HepG2 (cell line): ENCODE data around the gene C5orf34. TPM values are rescaled to one million over a fixed set of nuclear protein-coding genes. Genes with fewer than 3 reads are reported as not detected.

ENCODE experiments used
- CBX2 ChIP-seq, 2 experiments: fragments of 200-600 bp in 1 of 2; sonication (generic); formaldehyde crosslinking in 1 of 2; IDR thresholded peaks; 2 replicates each; pipeline versions ENCODE4 v1.7.0 to v1.8.1; 2018 to 2022; ENCODE audit warnings: low read depth in 2 of 2, low read length in 1 of 2, mild to moderate bottlenecking in 1 of 2, missing genetic modification reagents in 1 of 2
- CREB3 ChIP-seq: sonication (generic); formaldehyde crosslinking; IDR thresholded peaks from 2 replicates; pipeline ENCODE4 v1.5.0; 2020; ENCODE audit warnings: missing genetic modification reagents
- MTERF4 ChIP-seq: sonication (generic); formaldehyde crosslinking; IDR thresholded peaks from 2 replicates; pipeline ENCODE4 v1.8.0; 2023; ENCODE audit warnings: mild to moderate bottlenecking, missing genetic modification reagents
- NR0B2 ChIP-seq: sonication (generic); formaldehyde crosslinking; IDR thresholded peaks from 2 replicates; pipeline ENCODE4 v1.4.0; 2020; ENCODE audit warnings: mild to moderate bottlenecking, missing genetic modification reagents
- SMAD3 ChIP-seq: sonication (generic); formaldehyde crosslinking; IDR thresholded peaks from 2 replicates; pipeline ENCODE4 v1.4.0; 2020; ENCODE audit warnings: missing genetic modification reagents
- ZNF598 ChIP-seq: sonication (generic); formaldehyde crosslinking; IDR thresholded peaks from 2 replicates; pipeline ENCODE4 v1.5.1; 2020; ENCODE audit warnings: mild to moderate bottlenecking, missing genetic modification reagents, borderline replicate concordance
- ZNF619 ChIP-seq: sonication (generic); formaldehyde crosslinking; IDR thresholded peaks from 2 replicates; pipeline ENCODE4 v1.4.0; 2020; ENCODE audit warnings: mild to moderate bottlenecking, missing genetic modification reagents
- polyA plus RNA-seq, 8 experiments: library from polyadenylated mRNA; depleted of rRNA in 3 of 8; stranded (reverse) in 7 of 8; unstranded in 1 of 8; fragments of >200 nt; fragmentation: Illumina TruSeq in 4 of 8; extraction: Trizol in 4 of 8; gene quantifications; 2 replicates each; pipeline versions ENCODE4 v1.2.1 to v1.2.3, GENCODE V29; 2011 to 2016; ENCODE audit warnings: low read depth in 4 of 8, missing spikeins in 1 of 8, mixed read lengths in 1 of 8; ENCODE audit not compliant: insufficient read depth in 1 of 8
- total RNA-seq, 5 experiments: library from RNA; depleted of rRNA; stranded (reverse); fragments of >200 nt; fragmentation: Illumina TruSeq; extraction: Trizol; gene quantifications; 2 replicates each; pipeline ENCODE4 v1.2.3, GENCODE V29; 2016; ENCODE audit warnings: low read depth in 1 of 5
- TF ChIP-seq, protein P1 (sequence below): sonication (generic); formaldehyde crosslinking; IDR thresholded peaks from 2 replicates; pipeline ENCODE4 v1.4.0; 2020; ENCODE audit warnings: missing genetic modification reagents
- TF ChIP-seq, protein P2 (sequence below): sonication (generic); formaldehyde crosslinking; IDR thresholded peaks from 2 replicates; pipeline ENCODE4 v1.8.0; 2022; ENCODE audit warnings: missing genetic modification reagents, mild to moderate bottlenecking, inconsistent platforms, borderline replicate concordance

Gene C5orf34
- total and polyA plus RNA-seq, 2 of the 13 experiments (the other 11 are each of a cell fraction or from before 2014, with no cell fraction given), result 3.2 to 6.4 TPM

DNA sequence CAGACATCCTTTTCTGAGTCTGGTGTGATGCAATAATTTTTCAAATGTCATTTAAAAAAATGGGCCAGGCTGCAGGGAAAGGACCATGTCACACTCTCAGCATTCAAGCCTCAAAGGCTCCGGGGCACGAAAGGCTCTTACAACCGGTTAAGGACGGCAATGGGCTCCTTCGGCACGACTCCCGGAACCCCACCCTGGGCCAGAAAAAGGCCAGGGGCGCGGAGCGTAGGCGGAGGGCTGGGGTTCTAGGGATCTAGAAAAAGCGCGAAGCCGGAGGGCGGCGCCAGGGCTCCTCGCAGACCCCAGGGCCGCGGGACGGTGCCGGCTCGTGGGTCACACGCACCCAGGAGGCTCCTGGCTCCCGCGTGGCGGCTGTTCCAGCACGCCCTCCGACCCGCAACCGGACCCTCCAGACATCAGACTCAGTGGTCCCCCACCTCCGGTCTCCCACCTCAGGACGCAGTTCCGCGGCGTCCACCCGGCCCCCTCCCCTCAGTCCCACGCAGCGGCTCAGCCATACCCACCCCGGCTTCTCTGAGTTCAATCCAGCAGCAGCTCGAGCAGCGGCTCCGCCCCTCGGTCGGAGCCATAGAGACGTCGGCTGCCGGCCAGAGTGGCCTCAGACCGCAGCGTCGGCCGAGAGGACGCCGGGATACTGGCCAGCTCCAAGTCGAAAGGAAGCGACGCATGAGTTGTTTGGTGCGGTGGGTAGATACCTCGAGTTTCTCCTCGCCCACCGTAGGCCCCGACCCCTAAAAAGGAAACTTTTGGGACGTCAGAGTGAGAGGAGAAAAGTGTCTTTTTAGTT is 31.4 kb downstream of the C5orf34 start, which contains the start of gene TMEM267 (continued):
- TF ChIP-seq MTERF4 (CRISPR knock-in tag) (peak; percentile 50; the same call in 1 of the 2 replicates), NR0B2 (CRISPR knock-in tag) (peak; percentile 83; the same call in 1 of the 2 replicates), ZNF598 (CRISPR knock-in tag) (peak; percentile 75; the same call in 1 of the 2 replicates), CBX2 (IDR thresholded peaks at IDR 0.05; ENCODE audit: low read depth, low read length) (no peak), CBX2 (CRISPR knock-in tag; IDR thresholded peaks at IDR 0.05; ENCODE audit: low read depth) (no peak), CREB3 (no peak), SMAD3 (CRISPR knock-in tag) (peak; percentile 74), ZNF619 (CRISPR knock-in tag) (no peak; the same call in 1 of the 2 replicates)
- TF ChIP-seq, protein P1, sequence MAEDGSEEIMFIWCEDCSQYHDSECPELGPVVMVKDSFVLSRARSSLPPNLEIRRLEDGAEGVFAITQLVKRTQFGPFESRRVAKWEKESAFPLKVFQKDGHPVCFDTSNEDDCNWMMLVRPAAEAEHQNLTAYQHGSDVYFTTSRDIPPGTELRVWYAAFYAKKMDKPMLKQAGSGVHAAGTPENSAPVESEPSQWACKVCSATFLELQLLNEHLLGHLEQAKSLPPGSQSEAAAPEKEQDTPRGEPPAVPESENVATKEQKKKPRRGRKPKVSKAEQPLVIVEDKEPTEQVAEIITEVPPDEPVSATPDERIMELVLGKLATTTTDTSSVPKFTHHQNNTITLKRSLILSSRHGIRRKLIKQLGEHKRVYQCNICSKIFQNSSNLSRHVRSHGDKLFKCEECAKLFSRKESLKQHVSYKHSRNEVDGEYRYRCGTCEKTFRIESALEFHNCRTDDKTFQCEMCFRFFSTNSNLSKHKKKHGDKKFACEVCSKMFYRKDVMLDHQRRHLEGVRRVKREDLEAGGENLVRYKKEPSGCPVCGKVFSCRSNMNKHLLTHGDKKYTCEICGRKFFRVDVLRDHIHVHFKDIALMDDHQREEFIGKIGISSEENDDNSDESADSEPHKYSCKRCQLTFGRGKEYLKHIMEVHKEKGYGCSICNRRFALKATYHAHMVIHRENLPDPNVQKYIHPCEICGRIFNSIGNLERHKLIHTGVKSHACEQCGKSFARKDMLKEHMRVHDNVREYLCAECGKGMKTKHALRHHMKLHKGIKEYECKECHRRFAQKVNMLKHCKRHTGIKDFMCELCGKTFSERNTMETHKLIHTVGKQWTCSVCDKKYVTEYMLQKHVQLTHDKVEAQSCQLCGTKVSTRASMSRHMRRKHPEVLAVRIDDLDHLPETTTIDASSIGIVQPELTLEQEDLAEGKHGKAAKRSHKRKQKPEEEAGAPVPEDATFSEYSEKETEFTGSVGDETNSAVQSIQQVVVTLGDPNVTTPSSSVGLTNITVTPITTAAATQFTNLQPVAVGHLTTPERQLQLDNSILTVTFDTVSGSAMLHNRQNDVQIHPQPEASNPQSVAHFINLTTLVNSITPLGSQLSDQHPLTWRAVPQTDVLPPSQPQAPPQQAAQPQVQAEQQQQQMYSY (CRISPR knock-in tag), result peak; percentile 46; the same call in 1 of the 2 replicates
- TF ChIP-seq, protein P2, sequence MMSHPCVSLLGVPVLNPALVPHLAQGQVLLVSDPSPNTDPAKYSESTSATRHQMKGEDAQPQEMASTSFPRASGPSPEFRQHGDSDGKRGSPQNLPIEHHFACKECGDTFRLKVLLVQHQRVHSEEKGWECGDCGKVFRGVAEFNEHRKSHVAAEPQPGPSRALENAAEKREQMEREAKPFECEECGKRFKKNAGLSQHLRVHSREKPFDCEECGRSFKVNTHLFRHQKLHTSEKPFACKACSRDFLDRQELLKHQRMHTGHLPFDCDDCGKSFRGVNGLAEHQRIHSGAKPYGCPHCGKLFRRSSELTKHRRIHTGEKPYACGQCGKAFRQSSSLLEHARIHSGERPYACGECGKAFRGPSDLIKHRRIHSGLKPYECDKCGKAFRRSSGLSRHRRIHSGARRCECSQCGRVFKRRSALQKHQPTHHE (CRISPR knock-in tag), result peak; percentile 53; the same call in 1 of the 2 replicates
